Activated T-helper 1 cell treated with anti-CD3 and anti-CD28 coated beads, Interleukin-12 subunit alpha, Interleukin-12 subunit beta, Interleukin-2, Interleukin-4 antibody, amounts not matched to agents 30 ng/mL and 10 ng/mL and 1 ng/mL, durations not matched to agents 14 hours and 24 hours and 36 hours (primary cell): Measurements from ENCODE around the gene DNAH9. TPM values are rescaled to one million over a fixed set of nuclear protein-coding genes. Genes with fewer than 3 reads are reported as not detected.

Source experiments
- DNase-seq: peaks from one replicate; pipeline ENCODE4 v3.0.0; 2021; ENCODE audit warnings: low spot score
- H3K27ac Mint-ChIP-seq: one replicate; pipeline ENCODE4 v1.8.0; 2021; ENCODE audit warnings: mild to moderate bottlenecking, mixed read lengths
- H3K27me3 Mint-ChIP-seq: one replicate; pipeline ENCODE4 v1.8.0; 2022; ENCODE audit warnings: mild to moderate bottlenecking, moderate library complexity, mixed read lengths; ENCODE audit not compliant: insufficient read depth
- H3K36me3 Mint-ChIP-seq: one replicate; pipeline ENCODE4 v1.8.0; 2021; ENCODE audit warnings: low read depth, mixed read lengths
- H3K4me1 Mint-ChIP-seq: one replicate; pipeline ENCODE4 v1.8.0; 2021; ENCODE audit warnings: low read depth, mixed read lengths
- H3K4me3 Mint-ChIP-seq: one replicate; pipeline ENCODE4 v1.8.0; 2021; ENCODE audit warnings: mild to moderate bottlenecking, moderate library complexity, mixed read lengths
- H3K9me3 Mint-ChIP-seq: one replicate; pipeline ENCODE4 v1.8.0; 2021; ENCODE audit warnings: mixed read lengths
- intact Hi-C: fragments of 100-400 bp; cut with micrococcal nuclease; formaldehyde crosslinking; loops from one replicate; pipeline ENCODE4 v1.15.1; 2024
- total RNA-seq: library from RNA; stranded (reverse); gene quantifications from 2 replicates; pipeline ENCODE4 v1.2.3, GENCODE V29; 2022

The DNAH9 gene
- total RNA-seq, 1 donor from 2014 or later = not detected

GRCh38 chr17:11898526-11899235 is 300.4 kb downstream of the DNAH9 start:
- DNase-seq = no peak
- intact Hi-C loops = no loop called here
- Mint-ChIP-seq H3K4me3 (no peak overlapping the region), H3K27me3 (no peaks in the 10 kb centered on the region), H3K9me3 (peaks cover 4% of the 10 kb centered on the region), H3K27ac (no peak overlapping the region), H3K4me1 (no peaks in the 10 kb centered on the region), H3K36me3 (no peaks in the 10 kb centered on the region)

GRCh38 chr17:11899537-11899942 is 301.3 kb downstream of the DNAH9 start:
- no peaks in the 10 kb centered on the region for H3K36me3 Mint-ChIP-seq
- no peaks in the 10 kb centered on the region for H3K4me1 Mint-ChIP-seq
- H3K4me3 Mint-ChIP-seq = no peak overlapping the region
- peaks cover 4% of the 10 kb centered on the region for H3K9me3 Mint-ChIP-seq
- no peak overlapping the region for H3K27ac Mint-ChIP-seq
- H3K27me3 Mint-ChIP-seq = no peaks in the 10 kb centered on the region
- no peak for DNase-seq
- intact Hi-C loops = no loop called here

GRCh38 chr17:11900041-11900476 is 301.8 kb downstream of the DNAH9 start:
- Mint-ChIP-seq H3K9me3 (peaks cover 4% of the 10 kb centered on the region), H3K27ac (no peak overlapping the region), H3K4me3 (no peak overlapping the region), H3K36me3 (no peaks in the 10 kb centered on the region), H3K27me3 (no peaks in the 10 kb centered on the region), H3K4me1 (no peaks in the 10 kb centered on the region)
- intact Hi-C loops = no loop called here
- no peak for DNase-seq

GRCh38 chr17:11900655-11901054 is 302.4 kb downstream of the DNAH9 start:
- no peak for DNase-seq
- no peak overlapping the region for H3K27ac Mint-ChIP-seq
- H3K9me3 Mint-ChIP-seq = peaks cover 4% of the 10 kb centered on the region
- intact Hi-C loops = no loop called here
- H3K4me1 Mint-ChIP-seq = no peaks in the 10 kb centered on the region
- H3K36me3 Mint-ChIP-seq = no peaks in the 10 kb centered on the region
- no peaks in the 10 kb centered on the region for H3K27me3 Mint-ChIP-seq
- no peak overlapping the region for H3K4me3 Mint-ChIP-seq

GRCh38 chr17:11901931-11902330 is 303.7 kb downstream of the DNAH9 start:
- no peak overlapping the region for H3K4me3 Mint-ChIP-seq
- intact Hi-C loops = no loop called here
- no peaks in the 10 kb centered on the region for H3K36me3 Mint-ChIP-seq
- H3K27me3 Mint-ChIP-seq = no peaks in the 10 kb centered on the region
- DNase-seq = no peak
- no peaks in the 10 kb centered on the region for H3K4me1 Mint-ChIP-seq
- H3K9me3 Mint-ChIP-seq = peaks cover 8% of the 10 kb centered on the region
- no peak overlapping the region for H3K27ac Mint-ChIP-seq

GRCh38 chr17:11908711-11909146 is 310.5 kb downstream of the DNAH9 start:
- Mint-ChIP-seq H3K27me3 (no peaks in the 10 kb centered on the region), H3K27ac (no peak overlapping the region), H3K36me3 (no peaks in the 10 kb centered on the region), H3K4me1 (no peaks in the 10 kb centered on the region), H3K4me3 (no peak overlapping the region), H3K9me3 (peaks cover 16% of the 10 kb centered on the region)
- intact Hi-C loops = no loop called here
- DNase-seq = no peak

- Mint-ChIP-seq H3K4me3 (no peak overlapping the region), H3K4me1 (no peaks in the 10 kb centered on the region), H3K9me3 (peaks cover 16% of the 10 kb centered on the region), H3K27ac (no peak overlapping the region), H3K27me3 (no peaks in the 10 kb centered on the region), H3K36me3 (no peaks in the 10 kb centered on the region)
- DNase-seq = no peak
- intact Hi-C loops = no loop called here
Measured at GRCh38 chr17:11909348-11909747, 311.1 kb downstream of the DNAH9 start.

- no peaks in the 10 kb centered on the region for H3K27me3 Mint-ChIP-seq
- no peak overlapping the region for H3K4me3 Mint-ChIP-seq
- H3K4me1 Mint-ChIP-seq = no peaks in the 10 kb centered on the region
- peaks cover 1% of the 10 kb centered on the region for H3K36me3 Mint-ChIP-seq
- H3K9me3 Mint-ChIP-seq = peaks cover 17% of the 10 kb centered on the region
- intact Hi-C loops = no loop called here
- DNase-seq = no peak
- no peak overlapping the region for H3K27ac Mint-ChIP-seq
Measured at GRCh38 chr17:11916091-11916490, 317.8 kb downstream of the DNAH9 start.

GRCh38 chr17:11917415-11917814 is 319.1 kb downstream of the DNAH9 start:
- no peak for DNase-seq
- Mint-ChIP-seq H3K27ac (no peak overlapping the region), H3K36me3 (peaks cover 1% of the 10 kb centered on the region), H3K27me3 (no peaks in the 10 kb centered on the region), H3K9me3 (peaks cover 7% of the 10 kb centered on the region), H3K4me3 (no peak overlapping the region), H3K4me1 (no peaks in the 10 kb centered on the region)
- intact Hi-C loops = no loop called here

GRCh38 chr17:11921296-11921695 is 323.0 kb downstream of the DNAH9 start:
- H3K4me1 Mint-ChIP-seq = no peaks in the 10 kb centered on the region
- H3K27ac Mint-ChIP-seq = no peak overlapping the region
- intact Hi-C loops = no loop called here
- H3K4me3 Mint-ChIP-seq = no peak overlapping the region
- H3K27me3 Mint-ChIP-seq = no peaks in the 10 kb centered on the region
- peaks cover 1% of the 10 kb centered on the region for H3K36me3 Mint-ChIP-seq
- DNase-seq = no peak
- H3K9me3 Mint-ChIP-seq = peaks cover 7% of the 10 kb centered on the region

- Mint-ChIP-seq H3K27ac (no peak overlapping the region), H3K4me1 (no peaks in the 10 kb centered on the region), H3K4me3 (no peak overlapping the region), H3K36me3 (peaks cover 1% of the 10 kb centered on the region), H3K9me3 (peaks cover 4% of the 10 kb centered on the region), H3K27me3 (no peaks in the 10 kb centered on the region)
- DNase-seq = no peak
- intact Hi-C loops = no loop called here
Measured at GRCh38 chr17:11922638-11923037, 324.4 kb downstream of the DNAH9 start.

- H3K4me3 Mint-ChIP-seq = no peak overlapping the region
- no peak for DNase-seq
- intact Hi-C loops = no loop called here
- H3K4me1 Mint-ChIP-seq = no peaks in the 10 kb centered on the region
- H3K27me3 Mint-ChIP-seq = no peaks in the 10 kb centered on the region
- H3K27ac Mint-ChIP-seq = no peak overlapping the region
- H3K9me3 Mint-ChIP-seq = no peaks in the 10 kb centered on the region
- H3K36me3 Mint-ChIP-seq = no peaks in the 10 kb centered on the region
Measured at GRCh38 chr17:11924076-11924475, 325.8 kb downstream of the DNAH9 start.

GRCh38 chr17:11925262-11926021 is 327.2 kb downstream of the DNAH9 start:
- no peaks in the 10 kb centered on the region for H3K36me3 Mint-ChIP-seq
- no peak overlapping the region for H3K27ac Mint-ChIP-seq
- intact Hi-C loops = no loop called here
- no peak overlapping the region for H3K4me3 Mint-ChIP-seq
- DNase-seq = no peak
- no peaks in the 10 kb centered on the region for H3K9me3 Mint-ChIP-seq
- no peaks in the 10 kb centered on the region for H3K4me1 Mint-ChIP-seq
- no peaks in the 10 kb centered on the region for H3K27me3 Mint-ChIP-seq
